IMR-90 (cell line): ENCODE measurements around the gene BLOC1S4.

Source experiments
- CEBPB ChIP-seq: IDR thresholded peaks from 2 replicates; pipeline ENCODE4 v1.6.1; 2012; ENCODE audit warnings: low read depth, low read length, improper control_type of control experiment
- CHD1 ChIP-seq: IDR thresholded peaks from 2 replicates; pipeline ENCODE4 v1.6.1; 2012; ENCODE audit warnings: low read depth, low read length, improper control_type of control experiment
- FOS ChIP-seq: fragments of 150-350 bp; IDR thresholded peaks from 2 replicates; pipeline ENCODE4 v1.6.1; 2016; ENCODE audit warnings: low read depth, low read length
- MAZ ChIP-seq: IDR thresholded peaks from 2 replicates; pipeline ENCODE4 v1.6.1; 2012; ENCODE audit warnings: low read depth, mild to moderate bottlenecking, low read length, improper control_type of control experiment, moderate library complexity, borderline replicate concordance
- MXI1 ChIP-seq: IDR thresholded peaks from 2 replicates; pipeline ENCODE4 v1.6.1; 2012; ENCODE audit warnings: low read depth, mild to moderate bottlenecking, low read length, moderate library complexity, borderline replicate concordance
- NFE2L2 ChIP-seq: fragments of 150-350 bp; IDR thresholded peaks from 2 replicates; pipeline ENCODE4 v1.6.1; 2016; ENCODE audit warnings: low read depth, mild to moderate bottlenecking, low read length
- POLR2A ChIP-seq: IDR thresholded peaks from 2 replicates; pipeline ENCODE4 v1.6.1; 2012; ENCODE audit warnings: mild to moderate bottlenecking, low read depth, low read length
- RAD21 ChIP-seq: IDR thresholded peaks from 2 replicates; pipeline ENCODE4 v1.6.1; 2012; ENCODE audit warnings: low read length, improper control_type of control experiment
- RCOR1 ChIP-seq: IDR thresholded peaks from 2 replicates; pipeline ENCODE4 v1.6.1; 2012; ENCODE audit warnings: mild to moderate bottlenecking, low read length, improper control_type of control experiment; ENCODE audit not compliant: insufficient replicate concordance
- RFX5 ChIP-seq: IDR thresholded peaks from 2 replicates; pipeline ENCODE4 v1.8.0; 2012; ENCODE audit warnings: low read depth, mild to moderate bottlenecking, low read length, moderate library complexity
- SMC3 ChIP-seq: fragments of 150-350 bp; IDR thresholded peaks from 2 replicates; pipeline ENCODE4 v1.6.1; 2016; ENCODE audit warnings: low read depth, mild to moderate bottlenecking, antibody characterized with exemption, low read length, moderate library complexity
- USF2 ChIP-seq: fragments of 150-350 bp; IDR thresholded peaks from 2 replicates; pipeline ENCODE4 v1.6.1; 2017; ENCODE audit warnings: mild to moderate bottlenecking, antibody characterized with exemption, low read length, low read depth
- TF ChIP-seq, protein P1 (sequence below): conservative IDR thresholded peaks from 2 replicates; pipeline ENCODE4 v1.5.1; 2012; ENCODE audit warnings: mild to moderate bottlenecking, low read depth, low read length, improper control_type of control experiment

GRCh38 chr4:6747294-6748051 is 31.5 kb downstream of the BLOC1S4 start:
- TF ChIP-seq RAD21, result no peak
- TF ChIP-seq, protein P1, sequence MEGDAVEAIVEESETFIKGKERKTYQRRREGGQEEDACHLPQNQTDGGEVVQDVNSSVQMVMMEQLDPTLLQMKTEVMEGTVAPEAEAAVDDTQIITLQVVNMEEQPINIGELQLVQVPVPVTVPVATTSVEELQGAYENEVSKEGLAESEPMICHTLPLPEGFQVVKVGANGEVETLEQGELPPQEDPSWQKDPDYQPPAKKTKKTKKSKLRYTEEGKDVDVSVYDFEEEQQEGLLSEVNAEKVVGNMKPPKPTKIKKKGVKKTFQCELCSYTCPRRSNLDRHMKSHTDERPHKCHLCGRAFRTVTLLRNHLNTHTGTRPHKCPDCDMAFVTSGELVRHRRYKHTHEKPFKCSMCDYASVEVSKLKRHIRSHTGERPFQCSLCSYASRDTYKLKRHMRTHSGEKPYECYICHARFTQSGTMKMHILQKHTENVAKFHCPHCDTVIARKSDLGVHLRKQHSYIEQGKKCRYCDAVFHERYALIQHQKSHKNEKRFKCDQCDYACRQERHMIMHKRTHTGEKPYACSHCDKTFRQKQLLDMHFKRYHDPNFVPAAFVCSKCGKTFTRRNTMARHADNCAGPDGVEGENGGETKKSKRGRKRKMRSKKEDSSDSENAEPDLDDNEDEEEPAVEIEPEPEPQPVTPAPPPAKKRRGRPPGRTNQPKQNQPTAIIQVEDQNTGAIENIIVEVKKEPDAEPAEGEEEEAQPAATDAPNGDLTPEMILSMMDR, result no peak
- no peak for TF ChIP-seq POLR2A
- no peak for TF ChIP-seq RCOR1
- no peak for TF ChIP-seq USF2
- no peak for TF ChIP-seq CEBPB
- no peak for TF ChIP-seq CHD1
- TF ChIP-seq RFX5, result no peak
- no peak for TF ChIP-seq NFE2L2
- no peak for TF ChIP-seq SMC3
- TF ChIP-seq MXI1, result no peak
- TF ChIP-seq FOS, result no peak
- TF ChIP-seq MAZ, result no peak
